ENCODE data around the gene ERGIC1. TPM values are rescaled to one million over a fixed set of nuclear protein-coding genes. Genes with fewer than 3 reads are reported as not detected.

The ERGIC1 gene
- total and polyA plus RNA-seq, 10 of the 15 experiments (the other 5 are each of a cell fraction or from before 2014, with no cell fraction given) = 8.8 to 104 (median 76.3) TPM

- CTCF ChIA-PET = no interaction called here
- SMC1A ChIA-PET (ENCODE audit: uncharacterized antibody, unreplicated experiment) = no interaction called here
- BruUV-seq (replicated peaks) = no TSS peak
- POLR2A ChIA-PET = interaction anchor here (0.5 kb wide), 1 partner anchor 20 kb away, joined by 3 read pairs; no protein-coding TSS in a partner anchor
- ATAC-seq (no peak), FAIRE-seq (no peak), DNase-seq (ENCODE audit: low read depth, low spot score) (no peak)
- TF ChIP-seq POU2F2 (IDR thresholded peaks at IDR 0.05; ENCODE audit: borderline replicate concordance, low read depth, low read length) (no peak), NR2C2 (IDR thresholded peaks at IDR 0.05; ENCODE audit: borderline replicate concordance, control insufficient read depth, insufficient read length, low read depth) (no peak), SREBF2 (IDR thresholded peaks at IDR 0.05; ENCODE audit: low read length) (no peak), NFXL1 (IDR thresholded peaks at IDR 0.05; ENCODE audit: borderline replicate concordance) (no peak), SIN3A (IDR thresholded peaks at IDR 0.05; ENCODE audit: low read depth, low read length) (no peak), ZBTB33 (IDR thresholded peaks at IDR 0.05) (no peak), POLR2A (IDR thresholded peaks at IDR 0.05; ENCODE audit: low read depth, low read length) (no peak), CHD4 (IDR thresholded peaks at IDR 0.05) (no peak), ZSCAN29 (IDR thresholded peaks at IDR 0.05) (no peak), ZNF274 (IDR thresholded peaks at IDR 0.05; ENCODE audit: insufficient read depth, insufficient read length) (no peak)
- TF ChIP-seq, protein P1, sequence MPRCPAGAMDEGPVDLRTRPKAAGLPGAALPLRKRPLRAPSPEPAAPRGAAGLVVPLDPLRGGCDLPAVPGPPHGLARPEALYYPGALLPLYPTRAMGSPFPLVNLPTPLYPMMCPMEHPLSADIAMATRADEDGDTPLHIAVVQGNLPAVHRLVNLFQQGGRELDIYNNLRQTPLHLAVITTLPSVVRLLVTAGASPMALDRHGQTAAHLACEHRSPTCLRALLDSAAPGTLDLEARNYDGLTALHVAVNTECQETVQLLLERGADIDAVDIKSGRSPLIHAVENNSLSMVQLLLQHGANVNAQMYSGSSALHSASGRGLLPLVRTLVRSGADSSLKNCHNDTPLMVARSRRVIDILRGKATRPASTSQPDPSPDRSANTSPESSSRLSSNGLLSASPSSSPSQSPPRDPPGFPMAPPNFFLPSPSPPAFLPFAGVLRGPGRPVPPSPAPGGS (IDR thresholded peaks at IDR 0.05; ENCODE audit: borderline replicate concordance, insufficient read depth, low read depth, low read length, poor library complexity, severe bottlenecking) = no peak
- TF ChIP-seq, protein P2, sequence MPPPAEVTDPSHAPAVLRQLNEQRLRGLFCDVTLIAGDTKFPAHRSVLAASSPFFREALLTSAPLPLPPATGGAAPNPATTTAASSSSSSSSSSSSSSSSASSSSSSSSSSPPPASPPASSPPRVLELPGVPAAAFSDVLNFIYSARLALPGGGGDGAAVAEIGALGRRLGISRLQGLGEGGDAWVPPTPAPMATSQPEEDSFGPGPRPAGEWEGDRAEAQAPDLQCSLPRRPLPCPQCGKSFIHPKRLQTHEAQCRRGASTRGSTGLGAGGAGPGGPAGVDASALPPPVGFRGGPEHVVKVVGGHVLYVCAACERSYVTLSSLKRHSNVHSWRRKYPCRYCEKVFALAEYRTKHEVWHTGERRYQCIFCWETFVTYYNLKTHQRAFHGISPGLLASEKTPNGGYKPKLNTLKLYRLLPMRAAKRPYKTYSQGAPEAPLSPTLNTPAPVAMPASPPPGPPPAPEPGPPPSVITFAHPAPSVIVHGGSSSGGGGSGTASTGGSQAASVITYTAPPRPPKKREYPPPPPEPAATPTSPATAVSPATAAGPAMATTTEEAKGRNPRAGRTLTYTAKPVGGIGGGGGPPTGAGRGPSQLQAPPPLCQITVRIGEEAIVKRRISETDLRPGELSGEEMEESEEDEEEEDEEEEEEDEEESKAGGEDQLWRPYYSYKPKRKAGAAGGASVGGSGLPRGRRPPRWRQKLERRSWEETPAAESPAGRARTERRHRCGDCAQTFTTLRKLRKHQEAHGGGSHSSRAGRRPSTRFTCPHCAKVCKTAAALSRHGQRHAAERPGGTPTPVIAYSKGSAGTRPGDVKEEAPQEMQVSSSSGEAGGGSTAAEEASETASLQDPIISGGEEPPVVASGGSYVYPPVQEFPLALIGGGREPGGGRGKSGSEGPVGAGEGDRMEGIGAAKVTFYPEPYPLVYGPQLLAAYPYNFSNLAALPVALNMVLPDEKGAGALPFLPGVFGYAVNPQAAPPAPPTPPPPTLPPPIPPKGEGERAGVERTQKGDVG (CRISPR knock-in tag; IDR thresholded peaks at IDR 0.05) = no peak
- TF ChIP-seq, protein P3, sequence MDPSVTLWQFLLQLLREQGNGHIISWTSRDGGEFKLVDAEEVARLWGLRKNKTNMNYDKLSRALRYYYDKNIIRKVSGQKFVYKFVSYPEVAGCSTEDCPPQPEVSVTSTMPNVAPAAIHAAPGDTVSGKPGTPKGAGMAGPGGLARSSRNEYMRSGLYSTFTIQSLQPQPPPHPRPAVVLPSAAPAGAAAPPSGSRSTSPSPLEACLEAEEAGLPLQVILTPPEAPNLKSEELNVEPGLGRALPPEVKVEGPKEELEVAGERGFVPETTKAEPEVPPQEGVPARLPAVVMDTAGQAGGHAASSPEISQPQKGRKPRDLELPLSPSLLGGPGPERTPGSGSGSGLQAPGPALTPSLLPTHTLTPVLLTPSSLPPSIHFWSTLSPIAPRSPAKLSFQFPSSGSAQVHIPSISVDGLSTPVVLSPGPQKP (IDR thresholded peaks at IDR 0.05; ENCODE audit: low read depth, low read length) = no peak
- Histone ChIP-seq H3K79me2 (ENCODE audit: control insufficient read depth, insufficient read depth, low read length) (peaks cover 27% of the 10 kb centered on the region), H3K4me3 (no peak overlapping the region), H2AFZ (ENCODE audit: control insufficient read depth, low read depth, low read length) (no peak overlapping the region), H3K27me3 (replicated peaks in 1 of 2; ENCODE audit: control insufficient read depth in 2 of 2, insufficient read depth in 2 of 2, low read length in 1 of 2) (no peaks in the 10 kb centered on the region), H3K9me3 (replicated peaks; ENCODE audit: control insufficient read depth, insufficient read depth, low read length) (no peaks in the 10 kb centered on the region), H3K27ac (ENCODE audit: control insufficient read depth, insufficient read depth) (no peak overlapping the region), H3K36me3 (ENCODE audit: control insufficient read depth in 2 of 2, insufficient read depth in 2 of 2, low read length in 1 of 2) (peaks cover 0 to 6% of the 10 kb centered on the region in 2 experiments; a peak in 2 of 4 replicates), H3K4me2 (ENCODE audit: control insufficient read depth, insufficient read depth) (no peak overlapping the region), H3K9ac (ENCODE audit: control insufficient read depth, insufficient read depth, low read length) (no peak overlapping the region), H3K4me1 (ENCODE audit: control insufficient read depth, insufficient read depth, low read length) (peaks cover 19% of the 10 kb centered on the region), H4K20me1 (ENCODE audit: control insufficient read depth, insufficient read depth) (no peaks in the 10 kb centered on the region)
- intact Hi-C loops (cut with micrococcal nuclease; ENCODE audit: unreplicated experiment) = no loop called here
- in situ Hi-C loops (cut with MboI) = no loop called here
- RAD21 ChIA-PET (ENCODE audit: unreplicated experiment) = no interaction called here
- 88% methylated on average over 8 of the region's 8 CpGs for WGBS (ENCODE audit: insufficient coverage, insufficient replicate concordance, low lambda C conversion rate, missing lambda C conversion rate)
Measured at GRCh38 chr5:172853355-172853975, 19.4 kb downstream of the ERGIC1 start.
